Lung microvascular endothelial cell (primary cell): ENCODE measurements around the gene CHRDL2. TPM values are rescaled to one million over a fixed set of nuclear protein-coding genes. Genes with fewer than 3 reads are reported as not detected.

Source experiments
- DNase-seq, 2 donors: peaks; one replicate each; pipeline versions ENCODE4 v3.0.0 to v3.0.0-alpha.2; 2010; ENCODE audit warnings: low read depth in 2 of 2
- total RNA-seq: library from RNA; depleted of rRNA; stranded (reverse); fragments of >200 nt; gene quantifications from 2 replicates; pipeline ENCODE4 v1.2.1, GENCODE V29; 2014

CHRDL2 gene
- total RNA-seq, 1 donor from 2014 or later = not detected

GRCh38 chr11:74713686-74714085 lies 17.5 kb downstream of the CHRDL2 start:
- no peak for DNase-seq

- DNase-seq = peak in 1 of 2 donors; percentile 8
Observed at GRCh38 chr11:74710281-74710938, 20.8 kb downstream of the CHRDL2 start.

- DNase-seq = no peak
Observed at GRCh38 chr11:74709175-74709574, 22.1 kb downstream of the CHRDL2 start.

GRCh38 chr11:74707602-74708510 lies 23.4 kb downstream of the CHRDL2 start:
- no peak for DNase-seq

- DNase-seq = no peak
Observed at GRCh38 chr11:74707182-74707581, 24.0 kb downstream of the CHRDL2 start.

GRCh38 chr11:74703211-74703610 lies 28.0 kb downstream of the CHRDL2 start:
- DNase-seq = no peak

- DNase-seq = peak; percentile 74 to 76
Observed at GRCh38 chr11:74702383-74703007, 28.7 kb downstream of the CHRDL2 start.

- peak in 1 of 2 donors; percentile 19 for DNase-seq
Observed at GRCh38 chr11:74701351-74701750, 29.9 kb downstream of the CHRDL2 start.

GRCh38 chr11:74699615-74700396 lies 31.4 kb downstream of the CHRDL2 start:
- no peak for DNase-seq

- DNase-seq = no peak
Observed at GRCh38 chr11:74697722-74698121, 33.5 kb downstream of the CHRDL2 start.

GRCh38 chr11:74696939-74697675 lies 34.1 kb downstream of the CHRDL2 start:
- peak; percentile 88 to 89 for DNase-seq

GRCh38 chr11:74696500-74696899 lies 34.7 kb downstream of the CHRDL2 start:
- DNase-seq = no peak

- DNase-seq = no peak
Observed at GRCh38 chr11:74695705-74696280, 35.4 kb downstream of the CHRDL2 start.

GRCh38 chr11:74694136-74694930 lies 36.9 kb downstream of the CHRDL2 start:
- peak in 1 of 2 donors; percentile 51 for DNase-seq

- no peak for DNase-seq
Observed at GRCh38 chr11:74693531-74693930, 37.7 kb downstream of the CHRDL2 start.

- DNase-seq = no peak
Observed at GRCh38 chr11:74691755-74692154, 39.5 kb downstream of the CHRDL2 start.

GRCh38 chr11:74689666-74690065 lies 41.6 kb downstream of the CHRDL2 start:
- DNase-seq = no peak

- peak in 1 of 2 donors; percentile 12 for DNase-seq
Observed at GRCh38 chr11:74687237-74688023, 43.8 kb downstream of the CHRDL2 start.

GRCh38 chr11:74686792-74687191 lies 44.4 kb downstream of the CHRDL2 start:
- no peak for DNase-seq
